Fibroblast of lung (primary cell): ENCODE data around the gene GPR173.

Experiments
- CTCF ChIP-seq, 2 donors: IDR thresholded peaks in 1 of 2; conservative IDR thresholded peaks in 1 of 2; 1 replicate in 1 of 2; 2 replicates in 1 of 2; pipeline ENCODE4 v1.5.1; 2011 to 2012; ENCODE audit warnings: low read length in 2 of 2, control low read depth in 1 of 2, inconsistent platforms in 1 of 2, low read depth in 1 of 2, mild to moderate bottlenecking in 1 of 2
- EZH2 ChIP-seq: IDR thresholded peaks from 2 replicates; pipeline ENCODE4 v1.5.1; 2012; ENCODE audit warnings: low read length, control low read depth, mild to moderate bottlenecking; ENCODE audit errors: missing control alignments

- no peak for TF ChIP-seq CTCF (conservative IDR thresholded peaks at IDR 0.05 in 1 of 2, IDR thresholded peaks at IDR 0.05 in 1 of 2; ENCODE audit: low read depth in 1 of 2, low read length in 2 of 2)
- no peak for TF ChIP-seq EZH2
Observed at GRCh38 chrX:53089925-53090324, 41.3 kb downstream of the GPR173 start.
